IPS-NIHi7 (cell line): Measurements from ENCODE around the gene RAB27A.
"Not testable (repeated sequence)": the region's sequence is repeated elsewhere in the genome, so short reads cannot be mapped to it uniquely, and the experiment has no call there.

Experiments used
- DNase-seq: peaks from one replicate; pipeline ENCODE4 v3.0.0; 2012; ENCODE audit warnings: mixed read lengths; ENCODE audit errors: extremely low spot score

The RAB27A gene

GRCh38 chr15:55289746-55290527 is at the start of gene RAB27A:
Gene RAB27A, minus strand, starts transcription at chr15:55289813. Its CDS starts 54,879 bp downstream, at chr15:55234934.
- peak; percentile 84 for DNase-seq

GRCh38 chr15:55337160-55337559 is 47.5 kb upstream of the RAB27A start:
- DNase-seq: no peak

DNA sequence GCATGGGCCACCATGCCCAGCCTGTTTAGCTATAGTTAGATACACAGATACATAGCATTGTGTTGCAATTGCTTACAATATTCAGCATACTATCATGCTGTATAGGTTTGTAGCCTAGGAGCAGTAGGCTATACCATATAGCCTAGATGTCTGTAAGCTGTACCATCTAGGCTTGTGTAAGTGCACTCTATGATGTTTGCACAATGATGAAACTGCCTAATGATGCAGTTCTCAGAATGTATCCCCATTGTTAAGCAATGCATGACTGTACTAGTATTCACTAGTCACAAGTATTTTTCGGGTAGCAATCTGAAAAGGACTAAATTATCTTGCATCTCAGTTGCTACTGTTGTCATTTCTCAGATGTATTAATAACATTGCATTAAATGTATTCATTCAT is 45.4 kb upstream of the RAB27A start:
- DNase-seq: no peak

- no peak for DNase-seq
Observed at GRCh38 chr15:55334371-55334770, 44.8 kb upstream of the RAB27A start.

GRCh38 chr15:55327387-55327786 is 37.8 kb upstream of the RAB27A start:
- no peak for DNase-seq

GRCh38 chr15:55322467-55322866 is 32.9 kb upstream of the RAB27A start:
- DNase-seq: no peak

DNA sequence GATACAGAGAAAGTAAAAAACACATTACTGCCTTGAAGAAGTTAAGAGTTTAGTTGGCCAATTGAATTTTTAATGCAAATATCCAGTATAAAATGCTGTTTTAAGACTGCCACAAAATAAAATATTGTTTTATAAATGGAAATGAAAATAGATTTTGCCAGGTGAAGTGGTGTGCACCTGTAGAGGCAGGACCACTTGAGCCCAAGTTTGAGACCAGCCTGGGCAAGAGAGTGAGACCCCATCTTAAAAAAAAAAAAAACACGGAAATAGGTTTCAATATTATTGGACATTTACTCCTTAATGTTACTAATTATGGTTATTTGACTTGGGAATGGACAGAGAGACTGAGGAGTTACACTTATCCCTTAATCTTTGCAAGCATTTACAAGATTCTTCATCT is 31.4 kb upstream of the RAB27A start:
- DNase-seq: no peak

DNA sequence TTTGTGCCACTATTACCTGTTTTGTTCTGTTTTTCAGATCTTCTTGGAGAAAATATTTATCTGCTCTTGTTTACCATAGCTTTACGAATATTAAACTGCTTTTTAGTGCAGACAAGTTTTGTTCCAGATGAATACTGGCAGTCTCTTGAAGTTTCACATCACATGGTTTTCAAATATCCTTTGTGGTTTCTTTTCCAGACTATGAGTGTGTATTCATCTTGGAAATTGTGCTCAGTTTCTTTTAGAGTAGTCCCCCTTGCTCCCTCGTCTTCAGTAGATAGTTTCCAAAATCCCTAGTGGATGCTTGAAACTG is 30.6 kb upstream of the RAB27A start:
- no peak for DNase-seq

- DNase-seq: no peak
Observed at GRCh38 chr15:55319537-55320237, 30.1 kb upstream of the RAB27A start.

GRCh38 chr15:55318588-55319494 is 29.2 kb upstream of the RAB27A start, which contains the start of the genes PIGB and PIGBOS1:
Gene PIGB, plus strand, starts transcription at chr15:55319222. Its CDS starts 29 bp downstream, at chr15:55319251.
Gene PIGBOS1, minus strand, starts transcription at chr15:55319123. Its CDS starts 1,331 bp downstream, at chr15:55317792.
- peak; percentile 87 for DNase-seq

DNA sequence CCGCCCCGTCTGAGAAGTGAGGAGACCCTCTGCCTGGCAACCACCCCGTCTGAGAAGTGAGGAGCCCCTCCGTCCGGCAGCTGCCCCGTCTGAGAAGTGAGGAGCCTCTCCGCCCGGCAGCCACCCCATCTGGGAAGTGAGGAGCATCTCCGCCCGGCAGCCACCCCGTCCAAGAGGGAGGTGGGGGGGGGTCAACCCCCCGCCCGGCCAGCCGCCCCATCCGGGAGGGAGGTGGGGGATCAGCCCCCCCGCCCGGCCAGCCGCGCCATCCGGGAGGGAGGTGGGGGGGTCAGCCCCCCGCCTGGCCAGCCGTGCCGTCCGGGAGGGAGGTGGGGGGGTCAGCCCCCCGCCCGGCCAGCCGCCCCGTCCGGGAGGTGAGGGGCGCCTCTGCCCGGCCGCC is 13.2 kb upstream of the RAB27A start:
- DNase-seq: not testable (repeated sequence)

GRCh38 chr15:55297315-55297714 is 7.7 kb upstream of the RAB27A start:
- no peak for DNase-seq

DNA sequence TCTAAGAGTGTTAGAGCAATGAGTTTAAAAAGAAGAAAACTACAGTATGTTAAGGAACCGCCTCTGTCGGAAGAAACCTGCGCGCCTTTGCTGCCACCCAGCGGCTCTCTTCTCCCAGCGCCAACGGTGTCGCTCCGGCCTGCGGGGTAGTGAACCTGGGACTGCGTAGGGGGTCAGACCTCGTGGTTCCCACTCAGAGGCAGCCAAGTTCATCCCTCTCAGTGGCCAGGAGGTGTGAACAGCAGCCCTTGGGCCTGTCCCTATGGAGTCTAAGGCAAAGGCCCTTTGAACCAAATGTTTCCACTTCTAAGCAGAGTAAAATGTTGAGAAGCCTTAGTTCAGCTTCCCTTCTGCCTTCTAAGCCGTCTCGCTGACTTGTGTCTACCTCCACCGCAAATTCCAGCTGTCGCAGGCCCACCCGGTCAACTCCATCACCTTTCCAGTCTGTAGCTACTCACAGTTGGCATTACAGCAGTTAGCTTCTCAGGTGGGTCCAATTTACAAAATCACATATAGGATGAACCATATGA is 980 bp upstream of the RAB27A start:
- peak; percentile 89 for DNase-seq

GRCh38 chr15:55289011-55289745 is 435 bp downstream of the RAB27A start:
- DNase-seq: peak; percentile 45

GRCh38 chr15:55288006-55288717 is 1.5 kb downstream of the RAB27A start:
- DNase-seq: no peak

- DNase-seq: not testable (repeated sequence)
Observed at GRCh38 chr15:55286442-55287189, 3.0 kb downstream of the RAB27A start.

GRCh38 chr15:55284426-55284825 is 5.2 kb downstream of the RAB27A start:
- DNase-seq: no peak

GRCh38 chr15:55283379-55284147 is 6.0 kb downstream of the RAB27A start:
- no peak for DNase-seq

GRCh38 chr15:55282284-55282833 is 7.3 kb downstream of the RAB27A start:
- no peak for DNase-seq
